GM12874 (cell line): ENCODE results near the gene ZSWIM4.

Experiments
- TF ChIP-seq, protein P1 (sequence below): IDR thresholded peaks from 2 replicates; pipeline ENCODE4 v1.5.1; 2011; ENCODE audit warnings: low read depth, mild to moderate bottlenecking, control low read depth, low read length, moderate library complexity; ENCODE audit not compliant: insufficient read depth

Gene ZSWIM4

GRCh38 chr19:13768510-13768909, 26.7 kb upstream of the ZSWIM4 start:
- TF ChIP-seq, protein P1, sequence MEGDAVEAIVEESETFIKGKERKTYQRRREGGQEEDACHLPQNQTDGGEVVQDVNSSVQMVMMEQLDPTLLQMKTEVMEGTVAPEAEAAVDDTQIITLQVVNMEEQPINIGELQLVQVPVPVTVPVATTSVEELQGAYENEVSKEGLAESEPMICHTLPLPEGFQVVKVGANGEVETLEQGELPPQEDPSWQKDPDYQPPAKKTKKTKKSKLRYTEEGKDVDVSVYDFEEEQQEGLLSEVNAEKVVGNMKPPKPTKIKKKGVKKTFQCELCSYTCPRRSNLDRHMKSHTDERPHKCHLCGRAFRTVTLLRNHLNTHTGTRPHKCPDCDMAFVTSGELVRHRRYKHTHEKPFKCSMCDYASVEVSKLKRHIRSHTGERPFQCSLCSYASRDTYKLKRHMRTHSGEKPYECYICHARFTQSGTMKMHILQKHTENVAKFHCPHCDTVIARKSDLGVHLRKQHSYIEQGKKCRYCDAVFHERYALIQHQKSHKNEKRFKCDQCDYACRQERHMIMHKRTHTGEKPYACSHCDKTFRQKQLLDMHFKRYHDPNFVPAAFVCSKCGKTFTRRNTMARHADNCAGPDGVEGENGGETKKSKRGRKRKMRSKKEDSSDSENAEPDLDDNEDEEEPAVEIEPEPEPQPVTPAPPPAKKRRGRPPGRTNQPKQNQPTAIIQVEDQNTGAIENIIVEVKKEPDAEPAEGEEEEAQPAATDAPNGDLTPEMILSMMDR = no peak

- TF ChIP-seq, protein P1 = no peak
Observed at GRCh38 chr19:13770013-13770635, 25.1 kb upstream of the ZSWIM4 start.

GRCh38 chr19:13774217-13775191, 20.7 kb upstream of the ZSWIM4 start, which contains the start of gene C19orf53:
Gene C19orf53, plus strand, starts transcription at chr19:13774456. Its CDS starts 22 bp downstream, at chr19:13774478.
- TF ChIP-seq, protein P1 = no peak

DNA sequence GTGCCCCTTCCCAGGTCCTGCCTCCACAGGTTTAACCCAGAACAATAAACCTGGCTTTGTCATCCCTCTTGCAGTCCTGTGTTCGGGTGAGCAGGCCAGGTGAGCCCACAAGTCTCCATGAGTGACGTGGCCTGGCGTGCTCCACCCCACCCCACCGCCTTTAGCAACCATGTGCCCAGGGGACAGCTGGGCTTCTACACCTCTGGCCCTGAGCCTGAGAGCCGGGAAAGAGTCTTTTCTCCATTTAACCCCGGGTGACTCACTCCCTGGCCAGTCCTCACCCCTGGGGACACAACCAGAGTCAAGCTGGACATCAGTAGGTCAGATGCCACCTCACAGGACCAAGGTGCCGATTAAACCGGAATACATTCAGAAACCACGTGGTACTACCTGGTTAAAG, 16.8 kb upstream of the ZSWIM4 start:
- TF ChIP-seq, protein P1 = no peak

DNA sequence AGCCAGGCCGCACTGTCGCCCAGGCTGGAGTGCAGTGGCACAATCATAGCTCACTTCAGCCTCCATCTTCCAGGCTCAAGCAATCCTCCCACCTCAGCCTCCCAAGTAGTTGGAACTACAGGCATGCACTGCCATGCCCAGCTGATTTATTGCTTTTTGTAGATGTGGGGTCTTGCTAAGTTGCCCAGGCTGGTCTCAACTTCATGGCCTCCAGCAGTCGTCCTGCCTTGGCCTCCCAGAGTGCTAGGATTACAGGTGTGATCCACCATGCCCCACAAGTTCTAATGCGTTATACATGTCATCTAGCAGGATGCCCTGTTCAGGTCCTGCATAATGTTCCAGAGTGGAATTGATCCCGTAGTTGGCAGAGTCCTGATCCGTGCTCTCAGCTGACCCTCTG, 16.4 kb upstream of the ZSWIM4 start:
- TF ChIP-seq, protein P1 = no peak

DNA sequence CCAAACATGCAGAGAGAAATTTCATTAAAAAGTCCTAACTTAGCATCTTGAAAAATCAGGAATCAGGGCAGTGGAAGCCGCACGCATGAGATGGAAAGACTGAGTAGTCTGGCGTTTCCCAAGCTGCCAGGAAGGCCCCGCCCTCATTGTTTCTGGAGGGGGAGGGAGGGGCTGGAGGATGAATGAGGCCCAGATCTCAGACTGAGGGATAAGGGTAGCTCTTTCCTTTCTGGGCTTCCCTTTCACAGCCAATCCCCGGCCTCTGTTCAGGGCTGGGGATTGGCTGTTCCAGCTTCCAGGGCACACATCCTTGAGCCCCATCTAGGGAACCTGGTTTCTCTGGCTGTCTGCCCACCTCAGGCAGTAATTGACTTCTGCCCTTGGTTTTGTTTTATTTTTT, 13.7 kb upstream of the ZSWIM4 start:
- TF ChIP-seq, protein P1 = no peak

GRCh38 chr19:13782537-13782936, 12.7 kb upstream of the ZSWIM4 start:
- TF ChIP-seq, protein P1 = no peak
